ENCODE measurements around the gene SMIM8.
"Not testable (repeated sequence)": the region's sequence is repeated elsewhere in the genome, so short reads cannot be mapped to it uniquely, and the experiment has no call there.

GRCh38 chr6:87301277-87301676, 21.1 kb upstream of the SMIM8 start:
- TF ChIP-seq CTCF, POLR2A (IDR thresholded peaks at IDR 0.05): not testable (repeated sequence)
